Activated T-helper 2 cell treated with anti-CD3 and anti-CD28 coated beads, Interferon-gamma antibody, Interleukin-2, Interleukin-4, amounts not matched to agents 10 μg/mL and 5 μg/mL and 100 μg/mL, durations not matched to agents 14 hours and 24 hours and 36 hours (primary cell): ENCODE measurements around the gene ASIC2. TPM values are rescaled to one million over a fixed set of nuclear protein-coding genes. Genes with fewer than 3 reads are reported as not detected.

Source experiments
- DNase-seq: peaks from one replicate; pipeline ENCODE4 v3.0.0; 2021; ENCODE audit warnings: low spot score
- H3K27ac Mint-ChIP-seq: one replicate; pipeline ENCODE4 v1.8.0; 2021; ENCODE audit warnings: mixed read lengths
- H3K27me3 Mint-ChIP-seq: one replicate; pipeline ENCODE4 v1.8.0; 2021; ENCODE audit warnings: low read depth, mixed read lengths
- H3K36me3 Mint-ChIP-seq: one replicate; pipeline ENCODE4 v1.8.0; 2021; ENCODE audit warnings: low read depth, mixed read lengths
- H3K4me1 Mint-ChIP-seq: one replicate; pipeline ENCODE4 v1.8.0; 2021; ENCODE audit warnings: low read depth, mixed read lengths
- H3K4me3 Mint-ChIP-seq: one replicate; pipeline ENCODE4 v1.8.0; 2021; ENCODE audit warnings: low read depth, mild to moderate bottlenecking, moderate library complexity, mixed read lengths
- H3K9me3 Mint-ChIP-seq: one replicate; pipeline ENCODE4 v1.8.0; 2021; ENCODE audit warnings: mixed read lengths
- intact Hi-C: fragments of 100-400 bp; cut with micrococcal nuclease; formaldehyde crosslinking; loops from one replicate; pipeline ENCODE4 v1.15.1; 2023
- total RNA-seq: library from RNA; stranded (reverse); gene quantifications from 2 replicates; pipeline ENCODE4 v1.2.3, GENCODE V29; 2022

ASIC2 gene
- total RNA-seq, 1 donor from 2014 or later: not detected

DNA sequence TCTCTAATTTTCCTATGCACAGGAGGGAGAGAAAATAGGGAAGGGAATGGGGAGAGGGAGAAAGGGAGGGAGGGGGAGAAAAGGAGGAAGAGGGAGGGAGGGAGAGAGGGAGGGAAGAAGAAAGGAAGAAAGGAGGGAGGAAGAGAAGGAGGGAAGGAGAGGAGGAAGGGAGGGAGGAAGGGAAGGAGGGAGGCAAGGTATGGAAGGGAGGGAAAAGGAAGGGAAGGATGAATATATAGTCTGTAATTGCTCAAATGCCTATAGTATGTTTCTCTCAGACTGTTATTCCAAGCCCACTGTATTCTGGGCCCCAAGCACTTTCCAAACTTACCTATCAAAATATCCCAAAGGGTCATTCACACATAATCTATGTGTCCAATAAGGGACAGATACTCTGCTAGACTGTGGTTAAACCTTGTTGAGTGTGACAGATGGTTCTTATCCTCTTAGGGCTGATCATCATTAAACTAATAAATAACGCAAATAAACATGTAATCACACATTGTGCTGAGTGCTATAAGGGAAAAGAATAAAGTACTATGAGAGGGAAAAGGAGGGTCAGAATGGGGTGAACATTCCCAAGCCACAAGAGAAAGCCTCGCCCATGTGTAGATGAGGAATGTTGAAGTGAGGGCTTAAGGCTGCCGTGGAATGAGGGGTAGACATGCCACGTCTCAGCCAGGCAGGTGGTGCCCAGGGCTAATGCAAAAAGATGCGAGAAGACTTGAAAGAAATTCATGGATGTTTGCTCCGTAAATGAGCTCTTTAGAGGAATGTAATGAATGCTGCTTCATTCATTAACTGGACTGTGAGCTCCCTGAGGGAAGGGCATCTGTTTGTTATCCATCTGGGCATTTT, 30.6 kb downstream of the ASIC2 start:
- no peaks in the 10 kb centered on the region for H3K36me3 Mint-ChIP-seq
- H3K9me3 Mint-ChIP-seq: no peaks in the 10 kb centered on the region
- H3K27me3 Mint-ChIP-seq: peaks cover 2% of the 10 kb centered on the region
- no peak for DNase-seq
- no peak overlapping the region for H3K4me3 Mint-ChIP-seq
- H3K4me1 Mint-ChIP-seq: no peaks in the 10 kb centered on the region
- intact Hi-C loops: no loop called here
- no peak overlapping the region for H3K27ac Mint-ChIP-seq

DNA sequence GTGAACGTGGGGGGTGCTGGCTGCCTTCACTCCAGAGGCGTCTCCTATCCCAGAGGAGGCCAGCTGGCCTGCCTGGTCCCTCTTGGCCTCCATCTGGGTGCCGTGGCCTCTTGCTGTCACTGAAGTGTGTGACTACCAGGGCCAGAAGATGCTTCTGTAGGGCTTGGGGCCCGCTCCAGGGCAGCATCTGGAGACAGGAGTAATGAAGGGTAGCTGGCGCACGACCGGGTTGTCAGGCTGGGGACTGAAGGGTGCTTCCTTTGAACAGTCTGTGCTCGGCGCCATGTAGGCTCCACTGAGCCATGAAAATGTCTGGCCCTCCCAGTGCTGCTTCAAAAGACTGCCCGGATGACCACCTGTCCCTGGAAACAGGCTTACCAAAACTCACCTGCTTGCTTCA, 31.3 kb downstream of the ASIC2 start:
- no peaks in the 10 kb centered on the region for H3K4me1 Mint-ChIP-seq
- H3K4me3 Mint-ChIP-seq: no peak overlapping the region
- H3K9me3 Mint-ChIP-seq: no peaks in the 10 kb centered on the region
- H3K36me3 Mint-ChIP-seq: no peaks in the 10 kb centered on the region
- intact Hi-C loops: no loop called here
- H3K27me3 Mint-ChIP-seq: peaks cover 3% of the 10 kb centered on the region
- H3K27ac Mint-ChIP-seq: no peak overlapping the region
- DNase-seq: no peak

DNA sequence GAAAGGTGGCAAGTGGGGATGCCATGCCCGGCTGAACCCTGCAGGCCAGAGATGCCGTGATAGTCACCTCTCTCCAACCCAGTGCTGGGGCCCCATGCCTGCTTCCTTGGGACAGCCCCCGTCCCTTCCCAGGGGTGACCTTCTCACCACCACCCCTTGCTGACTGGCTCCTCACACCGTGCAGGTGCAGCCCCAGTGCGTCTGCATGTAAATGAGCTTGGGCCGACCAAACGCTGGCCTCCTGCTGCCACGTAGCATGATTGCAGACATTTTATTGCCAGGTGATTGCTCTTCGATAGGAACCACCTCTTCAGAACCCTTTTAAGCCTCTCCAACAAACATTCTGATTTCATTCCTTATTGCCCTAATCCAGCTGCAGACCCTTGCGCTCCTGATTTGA, 32.5 kb downstream of the ASIC2 start:
- Mint-ChIP-seq H3K27ac (no peak overlapping the region), H3K27me3 (peaks cover 3% of the 10 kb centered on the region), H3K4me1 (no peaks in the 10 kb centered on the region), H3K36me3 (no peaks in the 10 kb centered on the region), H3K4me3 (no peak overlapping the region), H3K9me3 (no peaks in the 10 kb centered on the region)
- no peak for DNase-seq
- intact Hi-C loops: no loop called here

DNA sequence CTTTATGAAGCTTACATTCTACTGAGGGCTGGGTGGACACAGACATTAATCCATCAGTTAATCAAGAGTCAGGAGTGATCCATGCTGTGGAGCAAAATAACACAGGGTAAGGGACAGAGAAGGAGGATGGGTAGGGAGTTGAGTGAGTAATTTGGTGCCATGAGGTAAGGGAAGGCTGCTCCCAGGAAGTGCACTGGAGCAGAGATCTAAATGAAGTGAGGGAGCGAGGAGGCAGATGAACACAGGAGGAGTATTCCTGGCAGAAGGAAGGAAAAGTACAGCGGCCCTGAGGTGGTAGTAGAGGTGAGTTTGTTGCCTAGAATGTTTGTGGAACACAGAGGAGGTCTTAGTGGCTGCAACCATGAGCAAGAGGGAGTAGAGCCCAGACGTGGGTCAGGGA, 34.8 kb downstream of the ASIC2 start:
- Mint-ChIP-seq H3K27me3 (peaks cover 3% of the 10 kb centered on the region), H3K4me3 (no peak overlapping the region), H3K27ac (no peak overlapping the region), H3K36me3 (no peaks in the 10 kb centered on the region), H3K9me3 (no peaks in the 10 kb centered on the region), H3K4me1 (no peaks in the 10 kb centered on the region)
- DNase-seq: no peak
- intact Hi-C loops: no loop called here

DNA sequence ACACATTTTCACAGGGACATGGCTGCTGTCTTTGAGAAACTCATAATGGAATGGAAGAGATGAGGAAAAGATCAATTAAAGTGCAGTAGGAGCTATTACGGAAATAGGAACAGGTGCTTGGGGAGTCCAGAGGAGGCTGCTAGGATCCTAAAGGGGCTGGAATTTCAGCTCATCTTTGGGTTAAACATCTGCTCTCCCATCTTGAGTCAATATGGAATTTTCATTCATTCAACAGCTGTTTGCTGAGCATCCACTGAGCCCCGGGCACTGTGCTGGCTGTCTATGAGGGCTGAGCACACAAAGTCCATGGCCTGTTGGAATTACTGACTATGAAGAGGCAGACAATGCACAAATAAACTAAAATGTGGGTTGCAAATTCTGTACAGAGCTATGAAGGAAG, 47.9 kb downstream of the ASIC2 start:
- no peaks in the 10 kb centered on the region for H3K4me1 Mint-ChIP-seq

DNA sequence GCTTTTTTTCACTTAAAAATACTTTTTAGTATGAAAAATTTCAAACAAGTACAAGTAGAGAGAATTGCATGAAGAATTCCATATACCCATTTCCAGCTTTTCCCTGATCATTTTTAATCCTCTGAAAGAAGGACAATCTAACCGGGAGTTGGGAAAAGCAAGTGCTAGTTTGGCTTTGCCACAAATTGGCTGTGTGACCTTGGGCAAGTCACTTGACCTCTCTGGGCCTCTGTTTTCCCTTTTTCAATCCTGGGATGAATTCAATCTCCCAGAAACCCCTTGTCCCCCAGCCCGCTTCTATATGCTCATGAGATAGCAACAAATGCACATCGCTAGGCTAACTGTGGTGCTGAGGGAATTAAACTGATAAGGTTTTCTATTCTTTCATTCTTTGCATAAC, 49.4 kb downstream of the ASIC2 start:
- intact Hi-C loops: no loop called here
- H3K27ac Mint-ChIP-seq: no peak overlapping the region

More for the DNA sequence above, 47.9 kb downstream of the ASIC2 start:
- Mint-ChIP-seq H3K36me3 (no peaks in the 10 kb centered on the region), H3K4me3 (no peak overlapping the region), H3K27me3 (no peaks in the 10 kb centered on the region), H3K27ac (no peak overlapping the region), H3K9me3 (no peaks in the 10 kb centered on the region)
- no peak for DNase-seq
- intact Hi-C loops: no loop called here

DNA sequence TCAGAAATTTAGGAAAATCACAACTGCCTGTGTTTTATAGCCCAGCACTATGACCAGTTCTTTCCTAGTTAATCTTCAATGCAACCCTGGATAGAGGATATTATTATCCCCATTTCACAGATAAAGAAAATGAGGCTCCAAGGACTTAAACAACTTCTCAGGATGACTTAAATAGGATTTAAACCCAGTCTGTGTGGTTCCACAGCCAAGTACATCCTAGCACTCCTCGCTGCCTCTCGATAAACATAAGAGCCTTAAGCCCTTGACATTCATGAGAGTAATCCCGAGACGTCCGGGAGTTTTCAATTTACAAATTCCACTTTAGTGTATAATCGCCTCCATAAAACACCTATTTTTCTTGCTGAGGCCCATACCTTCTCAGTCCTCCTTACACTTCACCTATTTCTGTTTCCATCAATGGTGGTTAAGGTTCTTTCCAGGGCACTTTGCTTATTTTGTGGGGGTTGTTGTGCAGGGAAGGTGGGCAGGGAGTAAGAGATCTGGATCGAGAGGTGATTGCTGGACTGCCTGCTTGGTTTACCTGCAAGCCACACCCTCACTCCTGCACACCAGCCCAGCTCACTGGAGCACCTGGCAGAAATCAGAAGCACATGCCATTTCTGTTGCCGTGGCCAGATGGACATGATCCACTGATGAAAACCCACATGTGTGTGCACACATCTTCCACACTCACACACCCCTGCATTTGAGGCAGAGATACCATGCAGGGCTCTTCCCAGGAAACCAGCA, 50.5 kb downstream of the ASIC2 start:
- Mint-ChIP-seq H3K4me3 (no peak overlapping the region), H3K36me3 (no peaks in the 10 kb centered on the region), H3K9me3 (no peaks in the 10 kb centered on the region), H3K4me1 (no peaks in the 10 kb centered on the region), H3K27ac (no peak overlapping the region), H3K27me3 (no peaks in the 10 kb centered on the region)
- no peak for DNase-seq
- intact Hi-C loops: no loop called here

More for the DNA sequence above, 49.4 kb downstream of the ASIC2 start:
- DNase-seq: no peak
- Mint-ChIP-seq H3K9me3 (no peaks in the 10 kb centered on the region), H3K36me3 (no peaks in the 10 kb centered on the region), H3K4me3 (no peak overlapping the region), H3K27me3 (no peaks in the 10 kb centered on the region), H3K4me1 (no peaks in the 10 kb centered on the region)

DNA sequence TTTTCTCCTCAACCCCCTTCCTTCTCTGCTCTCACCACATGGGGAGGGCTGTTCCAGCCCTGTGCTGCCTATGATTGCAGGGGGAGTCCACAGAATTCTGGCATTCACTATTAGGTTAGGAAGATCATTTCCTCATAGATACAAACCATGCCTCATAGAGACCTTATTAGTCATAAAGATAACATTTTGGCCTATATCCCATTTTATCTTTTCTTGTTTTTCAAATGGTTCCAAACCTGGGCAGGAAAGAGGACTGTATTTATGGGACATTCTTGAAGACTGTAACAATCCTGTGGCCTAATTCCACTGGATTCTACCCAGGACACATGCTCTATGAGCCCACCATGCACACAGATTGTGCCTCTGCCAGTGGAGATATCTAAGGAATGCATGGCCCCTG, 51.7 kb downstream of the ASIC2 start:
- H3K27ac Mint-ChIP-seq: no peak overlapping the region
- no peaks in the 10 kb centered on the region for H3K4me1 Mint-ChIP-seq
- intact Hi-C loops: no loop called here
- H3K4me3 Mint-ChIP-seq: no peak overlapping the region
- H3K36me3 Mint-ChIP-seq: no peaks in the 10 kb centered on the region
- no peaks in the 10 kb centered on the region for H3K9me3 Mint-ChIP-seq
- no peak for DNase-seq
- H3K27me3 Mint-ChIP-seq: no peaks in the 10 kb centered on the region

DNA sequence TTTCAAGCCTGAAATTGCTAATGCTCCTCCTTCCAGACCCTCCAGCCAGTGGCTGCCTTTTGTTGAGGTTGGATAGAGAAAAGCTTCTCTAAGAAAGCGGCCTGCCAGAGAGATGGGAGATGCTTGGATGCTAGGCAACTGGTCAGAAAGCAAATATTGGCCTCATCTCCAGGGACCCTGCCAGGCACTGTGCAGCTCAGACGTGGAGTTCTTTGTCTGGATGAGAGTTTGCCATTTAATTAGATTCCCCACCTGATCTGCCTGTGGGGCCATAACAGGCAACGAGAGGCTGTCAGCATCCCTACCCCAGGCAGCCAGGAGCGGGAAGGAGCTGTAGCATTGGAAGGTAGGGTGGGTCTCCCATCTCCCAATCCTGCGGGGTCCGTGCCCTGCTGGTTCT, 52.7 kb downstream of the ASIC2 start:
- intact Hi-C loops: no loop called here
- no peaks in the 10 kb centered on the region for H3K36me3 Mint-ChIP-seq
- no peaks in the 10 kb centered on the region for H3K9me3 Mint-ChIP-seq
- no peak overlapping the region for H3K27ac Mint-ChIP-seq
- no peaks in the 10 kb centered on the region for H3K4me1 Mint-ChIP-seq
- no peak for DNase-seq
- no peaks in the 10 kb centered on the region for H3K27me3 Mint-ChIP-seq
- H3K4me3 Mint-ChIP-seq: no peak overlapping the region

DNA sequence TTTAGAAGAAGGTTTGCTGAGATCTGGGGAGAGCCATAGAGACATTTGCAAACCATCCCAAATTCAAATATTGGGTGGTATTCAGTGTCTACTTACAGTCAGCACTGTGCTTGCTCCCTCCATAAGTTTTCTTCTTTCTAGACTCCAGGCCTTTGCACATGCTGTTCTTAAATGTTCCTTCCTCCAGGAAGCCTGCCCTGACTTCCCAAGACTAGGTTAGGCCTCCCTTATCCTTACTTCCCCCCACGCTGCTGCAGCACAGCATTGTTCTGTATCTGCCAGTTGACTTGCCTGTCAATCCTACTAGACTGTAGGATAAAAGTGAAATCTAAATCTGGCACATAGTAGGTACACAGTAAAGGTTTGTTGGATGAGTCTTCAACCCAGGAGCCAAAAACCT, 53.4 kb downstream of the ASIC2 start:
- no peak for DNase-seq
- no peak overlapping the region for H3K4me3 Mint-ChIP-seq
- no peaks in the 10 kb centered on the region for H3K9me3 Mint-ChIP-seq
- H3K36me3 Mint-ChIP-seq: no peaks in the 10 kb centered on the region
- no peaks in the 10 kb centered on the region for H3K27me3 Mint-ChIP-seq
- no peaks in the 10 kb centered on the region for H3K4me1 Mint-ChIP-seq
- no peak overlapping the region for H3K27ac Mint-ChIP-seq
- intact Hi-C loops: no loop called here

DNA sequence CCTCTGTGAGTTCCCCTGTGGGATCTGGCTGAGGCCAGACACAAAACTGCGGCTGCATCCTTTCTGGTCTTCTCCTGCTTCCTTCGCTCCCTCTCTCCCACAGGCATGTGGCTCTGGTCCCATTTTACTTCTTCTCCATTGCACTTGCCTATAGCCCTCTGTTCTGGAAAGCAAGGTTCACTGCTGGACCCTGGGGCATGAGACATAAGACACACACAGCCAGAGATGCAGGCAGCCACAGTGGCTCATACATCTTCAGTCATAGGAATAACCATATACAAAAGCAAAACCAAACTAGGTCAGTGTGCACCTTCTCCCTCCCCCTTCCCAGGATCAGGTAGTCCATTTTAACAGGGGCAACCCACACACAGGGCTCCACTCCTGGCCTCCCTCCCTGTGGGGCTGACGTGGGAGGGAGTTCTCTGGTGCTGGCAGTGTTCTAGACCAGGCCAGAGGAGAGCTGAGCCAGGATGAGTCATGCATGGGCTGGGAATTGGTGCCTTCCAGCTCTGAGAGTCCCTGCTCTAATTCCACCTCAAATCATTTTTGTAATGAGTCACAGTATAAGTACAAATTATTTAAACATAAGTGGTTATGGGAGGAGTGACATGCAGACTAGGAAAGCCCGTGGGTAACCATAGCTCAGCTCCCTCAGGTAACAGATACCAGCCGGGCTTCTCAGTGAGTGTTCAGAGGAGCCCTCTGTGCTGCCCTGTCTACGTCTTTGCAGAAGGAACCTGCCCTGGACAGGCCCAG, 58.0 kb downstream of the ASIC2 start:
- H3K36me3 Mint-ChIP-seq: no peaks in the 10 kb centered on the region
- H3K4me1 Mint-ChIP-seq: no peaks in the 10 kb centered on the region
- intact Hi-C loops: no loop called here
- DNase-seq: no peak
- H3K27me3 Mint-ChIP-seq: no peaks in the 10 kb centered on the region
- H3K9me3 Mint-ChIP-seq: no peaks in the 10 kb centered on the region
- no peak overlapping the region for H3K27ac Mint-ChIP-seq
- no peak overlapping the region for H3K4me3 Mint-ChIP-seq

DNA sequence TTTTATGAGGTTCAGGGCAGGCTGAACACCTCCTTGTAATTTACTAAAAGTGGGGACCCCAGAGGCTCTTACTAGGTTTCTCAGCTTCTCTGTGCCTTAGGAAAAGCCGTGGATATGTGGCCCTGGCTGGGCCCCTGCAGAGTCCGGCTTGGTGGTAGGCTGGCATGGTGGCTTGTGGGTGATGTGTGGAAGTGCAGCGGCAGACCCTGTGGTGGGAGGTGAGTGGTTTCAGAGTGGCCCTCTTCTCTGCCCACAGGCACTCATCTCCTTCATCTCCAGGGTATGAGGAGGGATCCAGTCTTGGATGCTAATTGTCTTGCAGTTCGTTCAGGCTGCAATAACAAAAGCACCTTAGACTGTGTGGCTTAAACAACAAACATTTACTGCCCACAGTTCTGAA, 58.9 kb downstream of the ASIC2 start:
- Mint-ChIP-seq H3K9me3 (no peaks in the 10 kb centered on the region), H3K27ac (no peak overlapping the region), H3K4me1 (no peaks in the 10 kb centered on the region), H3K4me3 (no peak overlapping the region), H3K36me3 (no peaks in the 10 kb centered on the region), H3K27me3 (no peaks in the 10 kb centered on the region)
- intact Hi-C loops: no loop called here
- no peak for DNase-seq

DNA sequence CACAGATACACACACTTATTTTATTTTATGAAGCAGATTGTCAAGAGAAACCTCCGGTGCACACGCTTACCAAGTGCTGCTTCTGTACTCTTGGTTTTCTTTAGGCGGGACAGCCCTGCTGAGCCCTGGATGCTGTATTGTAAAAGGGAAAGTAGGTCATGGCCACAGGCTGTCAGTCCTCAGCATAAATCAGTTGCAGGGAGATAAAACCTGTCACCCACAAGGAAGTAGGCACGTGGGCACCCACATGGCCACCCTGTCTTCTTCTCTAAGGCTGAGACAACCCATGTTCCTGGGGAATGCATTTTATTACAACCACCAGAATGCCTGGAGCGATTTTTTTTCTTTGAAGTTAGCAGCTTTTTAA, 59.3 kb downstream of the ASIC2 start:
- no peak for DNase-seq
- H3K4me3 Mint-ChIP-seq: no peak overlapping the region
- H3K9me3 Mint-ChIP-seq: no peaks in the 10 kb centered on the region
- H3K27me3 Mint-ChIP-seq: no peaks in the 10 kb centered on the region
- no peaks in the 10 kb centered on the region for H3K36me3 Mint-ChIP-seq
- intact Hi-C loops: no loop called here
- no peak overlapping the region for H3K27ac Mint-ChIP-seq
- no peaks in the 10 kb centered on the region for H3K4me1 Mint-ChIP-seq
